Endothelial cell of umbilical vein (primary cell): ENCODE measurements around the gene P2RY2. TPM values are rescaled to one million over a fixed set of nuclear protein-coding genes. Genes with fewer than 3 reads are reported as not detected.

Source experiments
- BruUV-seq: library from RNA; stranded (reverse); fragments of 400-500 nt; replicated peaks from 2 replicates; lab custom pipeline; 2021; lab: Mats Ljungman, UMichigan
- CTCF ChIA-PET: fragments of 300-600, 350-600 bp; sonication (Branson Sonifier 250); formaldehyde crosslinking; loops from one replicate; lab custom pipeline; 2021; ENCODE audit warnings: antibody characterized with exemption, inconsistent platforms; lab: Charles Lee
- POLR2A ChIA-PET: fragments of 300-600, 350-600 bp; sonication (Branson Sonifier 250); formaldehyde crosslinking; loops from one replicate; lab custom pipeline; 2021; ENCODE audit warnings: antibody characterized with exemption, inconsistent platforms; lab: Charles Lee
- DNase-seq: peaks from one replicate; pipeline ENCODE4 v3.0.0-alpha.2; 2011; ENCODE audit warnings: low read depth, low spot score
- FAIRE-seq: peaks from 2 replicates; lab custom pipeline; 2011; peaks lifted over from hg19 to GRCh38; lab: Jason Lieb, UNC
- H2AFZ ChIP-seq: 2 replicates; pipeline ENCODE4 v1.6.0; 2012; ENCODE audit warnings: low read depth, low read length, control low read depth, inconsistent platforms
- H3K27ac ChIP-seq: 2 replicates; pipeline ENCODE4 v1.5.1; 2011; ENCODE audit warnings: low read depth, mild to moderate bottlenecking, control low read depth, low read length, moderate library complexity; ENCODE audit not compliant: insufficient read depth
- H3K27me3 ChIP-seq, 2 experiments: 2 replicates each; pipeline versions ENCODE4 v1.6.0 to v1.6.1; 2011; ENCODE audit warnings: low read length in 2 of 2, mixed read lengths in 1 of 2; ENCODE audit not compliant: control insufficient read depth in 2 of 2, insufficient read depth in 2 of 2
- H3K36me3 ChIP-seq, 2 experiments: 2 replicates in 1 of 2; 3 replicates in 1 of 2; pipeline ENCODE4 v1.5.1; 2011; ENCODE audit warnings: low read length in 2 of 2, mild to moderate bottlenecking in 1 of 2, moderate library complexity in 1 of 2; ENCODE audit not compliant: control insufficient read depth in 2 of 2, insufficient read depth in 2 of 2; ENCODE audit errors: extremely low read depth in 1 of 2
- H3K4me1 ChIP-seq: 3 replicates; pipeline ENCODE4 v1.5.1; 2011; ENCODE audit warnings: mild to moderate bottlenecking, low read length; ENCODE audit not compliant: control insufficient read depth, insufficient read depth; ENCODE audit errors: extremely low read depth
- H3K4me2 ChIP-seq: 2 replicates; pipeline ENCODE4 v1.6.1; 2011; ENCODE audit warnings: low read length, control low read depth, mixed read lengths; ENCODE audit not compliant: insufficient read depth
- H3K4me3 ChIP-seq, 3 experiments: fragments of 200-600 bp in 1 of 3; sonication (generic), shearing (Covaris generic) in 1 of 3; replicated peaks in 1 of 3; 2 replicates each; pipeline ENCODE4 v1.5.1; 2011 to 2016; ENCODE audit warnings: control low read depth in 3 of 3, low read length in 3 of 3, mild to moderate bottlenecking in 2 of 3, inconsistent platforms in 1 of 3, low read depth in 1 of 3, moderate library complexity in 1 of 3; ENCODE audit not compliant: insufficient read depth in 1 of 3
- H3K79me2 ChIP-seq: 2 replicates; pipeline ENCODE4 v1.6.0; 2012; ENCODE audit warnings: low read length, inconsistent platforms; ENCODE audit not compliant: control insufficient read depth, insufficient read depth
- H3K9ac ChIP-seq: replicated peaks from 2 replicates; pipeline ENCODE3; 2011; ENCODE audit warnings: low read length, control low read depth; ENCODE audit not compliant: insufficient read depth; ENCODE audit errors: extremely low read depth
- H3K9me1 ChIP-seq: replicated peaks from 3 replicates; pipeline ENCODE4 v1.6.0; 2011; ENCODE audit warnings: mild to moderate bottlenecking, low read length; ENCODE audit not compliant: control insufficient read depth, insufficient read depth; ENCODE audit errors: extremely low read depth
- H3K9me3 ChIP-seq: replicated peaks from 2 replicates; pipeline ENCODE4 v1.5.1; 2012; ENCODE audit warnings: low read length, inconsistent platforms; ENCODE audit not compliant: control insufficient read depth, insufficient read depth
- H4K20me1 ChIP-seq: replicated peaks from 2 replicates; pipeline ENCODE3; 2011; ENCODE audit warnings: mild to moderate bottlenecking, low read length; ENCODE audit not compliant: control insufficient read depth, insufficient read depth; ENCODE audit errors: extremely low read depth
- CTCF ChIP-seq, 2 donors: IDR thresholded peaks; 1 replicate in 1 of 2; 2 replicates in 1 of 2; pipeline ENCODE4 v1.5.1; 2011; ENCODE audit warnings: low read length in 2 of 2, mild to moderate bottlenecking in 2 of 2, moderate library complexity in 2 of 2, control low read depth in 1 of 2, inconsistent platforms in 1 of 2, low read depth in 1 of 2; ENCODE audit not compliant: insufficient read depth in 1 of 2; ENCODE audit errors: extremely low read depth in 1 of 2
- EZH2 ChIP-seq: IDR thresholded peaks from 2 replicates; pipeline ENCODE4 v1.6.1; 2012; ENCODE audit warnings: borderline replicate concordance, low read depth, mild to moderate bottlenecking, moderate library complexity, low read length, inconsistent platforms; ENCODE audit not compliant: severe bottlenecking
- FOS ChIP-seq: IDR thresholded peaks from 2 replicates; pipeline ENCODE4 v1.6.1; 2011; ENCODE audit warnings: mild to moderate bottlenecking, low read length, moderate library complexity, borderline replicate concordance; ENCODE audit not compliant: insufficient read depth
- GATA2 ChIP-seq: IDR thresholded peaks from 2 replicates; pipeline ENCODE4 v1.7.0; 2011; ENCODE audit warnings: low read depth, mild to moderate bottlenecking, moderate library complexity, mixed read lengths, low read length; ENCODE audit not compliant: insufficient read length, insufficient read depth
- JUN ChIP-seq: IDR thresholded peaks from 2 replicates; pipeline ENCODE4 v1.6.1; 2011; ENCODE audit warnings: borderline replicate concordance, low read depth; ENCODE audit not compliant: insufficient read length, insufficient read depth
- MAX ChIP-seq: IDR thresholded peaks from 2 replicates; pipeline ENCODE4 v1.6.1; 2011; ENCODE audit not compliant: insufficient read depth, insufficient read length
- MYC ChIP-seq: IDR thresholded peaks from one replicate; pipeline ENCODE4 v1.6.1; 2011; ENCODE audit warnings: mild to moderate bottlenecking, low read depth, low read length
- POLR2A ChIP-seq: IDR thresholded peaks from 2 replicates; pipeline ENCODE4 v1.6.1; 2012; ENCODE audit warnings: low read depth, mild to moderate bottlenecking, control low read depth, low read length
- POLR2AphosphoS5 ChIP-seq: IDR thresholded peaks from 2 replicates; pipeline ENCODE4 v1.6.1; 2012; ENCODE audit warnings: low read depth, mild to moderate bottlenecking, control low read depth, low read length, moderate library complexity; ENCODE audit not compliant: insufficient read depth
- dilution Hi-C: fragments of 300-500 bp; cut with MboI; formaldehyde crosslinking; loops from one replicate; pipeline ENCODE4 v1.15.0; 2019; ENCODE audit warnings: low sequenced_read_pairs; ENCODE audit not compliant: extremely low pct_ligation_motif_present
- intact Hi-C: fragments of 100-400 bp; cut with micrococcal nuclease; formaldehyde crosslinking; loops from one replicate; pipeline ENCODE4 v1.10.0; 2022
- polyA plus RNA-seq, 4 experiments: library from polyadenylated mRNA; depleted of rRNA in 3 of 4; stranded (reverse) in 3 of 4; unstranded in 1 of 4; fragments of >200 nt; gene quantifications; 2 replicates each; pipeline versions ENCODE4 v1.2.1 to v1.2.3, GENCODE V29; 2011 to 2012; ENCODE audit warnings: missing spikeins in 1 of 4
- total RNA-seq: library from RNA; stranded (reverse); gene quantifications from 2 replicates; pipeline ENCODE4 v1.2.3, GENCODE V29; 2021

P2RY2 gene
- total and polyA plus RNA-seq, 2 donors (not counting 3 experiments of a cell fraction or from before 2014, with no cell fraction given), result 4.8 to 5.6 TPM

- ChIA-PET CTCF (interaction anchor here (4.9 kb wide), 1 partner anchor 46 kb away, joined by 26 read pairs; no protein-coding TSS in a partner anchor), POLR2A (no interaction called here)
- Histone ChIP-seq H3K79me2 (no peaks in the 10 kb centered on the region), H3K27me3 (no peaks in the 10 kb centered on the region), H3K36me3 (no peaks in the 10 kb centered on the region), H3K4me1 (peaks cover 20% of the 10 kb centered on the region), H3K4me2 (no peak overlapping the region), H2AFZ (no peak overlapping the region), H3K27ac (no peak overlapping the region), H3K9me3 (no peaks in the 10 kb centered on the region), H3K9me1 (no peaks in the 10 kb centered on the region), H3K9ac (no peak overlapping the region), H3K4me3 (no peak overlapping the region), H4K20me1 (no peaks in the 10 kb centered on the region)
- dilution Hi-C loops, result no loop called here
- FAIRE-seq (no peak), DNase-seq (no peak)
- intact Hi-C loops, result no loop called here
- no TSS peak for BruUV-seq
- TF ChIP-seq GATA2, result no peak
Observed at GRCh38 chr11:73190557-73190885, 27.6 kb upstream of the P2RY2 start.

- Histone ChIP-seq H3K4me3 (no peak overlapping the region), H3K4me2 (no peak overlapping the region), H2AFZ (no peak overlapping the region), H3K79me2 (no peaks in the 10 kb centered on the region), H3K27ac (no peak overlapping the region), H3K4me1 (peaks cover 14% of the 10 kb centered on the region), H3K36me3 (no peaks in the 10 kb centered on the region), H3K27me3 (no peaks in the 10 kb centered on the region), H3K9me3 (no peaks in the 10 kb centered on the region), H3K9ac (no peak overlapping the region), H3K9me1 (no peaks in the 10 kb centered on the region), H4K20me1 (no peaks in the 10 kb centered on the region)
- ChIA-PET CTCF (interaction anchor here (1.1 to 4.9 kb wide), 2 partner anchors 16 to 45 kb away, joined by 3 to 26 read pairs; no protein-coding TSS in a partner anchor), POLR2A (no interaction called here)
- no peak for TF ChIP-seq GATA2
- TF ChIP-seq POLR2A, result no peak
- TF ChIP-seq MAX, result no peak
- no peak for TF ChIP-seq MYC
- TF ChIP-seq CTCF (IDR thresholded peaks at IDR 0.05; ENCODE audit: extremely low read depth in 1 of 2, insufficient read depth in 1 of 2, low read depth in 1 of 2, low read length in 2 of 2), result no peak
- no peak for TF ChIP-seq FOS
- no peak for TF ChIP-seq POLR2AphosphoS5
- TF ChIP-seq EZH2, result no peak
- no peak for TF ChIP-seq JUN
- intact Hi-C loops (no loop called here), dilution Hi-C loops (no loop called here)
- DNase-seq (no peak), FAIRE-seq (no peak)
- BruUV-seq, result no TSS peak
Observed at GRCh38 chr11:73191151-73191550, 26.9 kb upstream of the P2RY2 start.
